Endometrial microvascular endothelial cells (primary cell): ENCODE measurements around the gene ACOT8. TPM values are rescaled to one million over a fixed set of nuclear protein-coding genes. Genes with fewer than 3 reads are reported as not detected.
"Not testable (repeated sequence)": the region's sequence is repeated elsewhere in the genome, so short reads cannot be mapped to it uniquely, and the experiment has no call there.

ENCODE experiments used
- in situ Hi-C: cut with HindIII; loops from 2 replicates; pipeline ENCODE4 v1.10.0; 2017; ENCODE audit warnings: low sequenced_read_pairs, low pct_unique_long_range_greater_than_20kb; ENCODE audit errors: inconsistent ontology term
- total RNA-seq: library from RNA; depleted of rRNA; stranded (reverse); fragments of >200 nt; gene quantifications from one replicate; pipeline ENCODE4 v1.2.3, GENCODE V29; 2015; ENCODE audit errors: inconsistent ontology term

ACOT8 gene
- total RNA-seq, 1 donor from 2014 or later = 75.9 TPM

DNA sequence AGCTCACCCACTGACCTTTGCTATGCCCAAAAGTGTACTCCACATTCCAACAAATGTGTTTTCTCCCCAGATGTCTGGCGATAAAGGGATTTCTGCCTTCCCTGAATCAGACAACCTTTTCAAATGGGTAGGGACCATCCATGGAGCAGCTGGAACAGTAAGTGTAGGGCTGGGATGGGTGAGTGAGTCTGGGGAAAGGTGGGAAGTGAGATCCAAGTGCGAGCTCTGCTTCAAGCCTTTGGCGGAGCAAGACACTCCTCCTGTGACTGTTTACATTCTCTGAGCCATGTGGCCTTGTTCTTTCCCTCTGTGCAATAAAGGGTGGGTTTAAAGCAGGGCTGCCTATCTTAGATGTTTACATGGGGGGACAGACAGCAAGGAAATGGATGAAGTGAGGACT is 42.9 kb downstream of the ACOT8 start:
- in situ Hi-C loops = loop anchor here (25.0 kb wide), 1 partner anchor 123 kb away; the partner anchor contains the start of gene PCIF1

DNA sequence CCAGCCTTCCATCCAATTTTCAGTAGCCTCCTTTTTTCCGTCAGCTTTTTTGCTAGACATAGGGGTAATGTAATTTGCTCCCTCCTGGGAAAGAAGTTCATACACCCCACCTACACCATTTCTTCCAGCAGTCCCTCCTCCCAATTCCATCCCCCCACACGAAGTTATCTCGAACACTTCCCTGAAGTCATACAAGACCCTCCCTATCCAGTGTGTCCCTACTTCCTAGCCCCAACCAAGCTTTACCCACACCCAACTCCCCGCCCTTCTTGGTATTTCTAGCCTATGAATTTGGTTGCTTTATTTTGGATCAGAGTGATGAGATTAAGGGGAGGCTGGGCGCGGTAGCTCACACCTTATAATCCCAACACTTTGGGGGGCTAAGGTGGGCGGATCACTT is 43.7 kb downstream of the ACOT8 start:
- in situ Hi-C loops = loop anchor here (25.0 kb wide), 1 partner anchor 124 kb away; the partner anchor contains the start of gene PCIF1

DNA sequence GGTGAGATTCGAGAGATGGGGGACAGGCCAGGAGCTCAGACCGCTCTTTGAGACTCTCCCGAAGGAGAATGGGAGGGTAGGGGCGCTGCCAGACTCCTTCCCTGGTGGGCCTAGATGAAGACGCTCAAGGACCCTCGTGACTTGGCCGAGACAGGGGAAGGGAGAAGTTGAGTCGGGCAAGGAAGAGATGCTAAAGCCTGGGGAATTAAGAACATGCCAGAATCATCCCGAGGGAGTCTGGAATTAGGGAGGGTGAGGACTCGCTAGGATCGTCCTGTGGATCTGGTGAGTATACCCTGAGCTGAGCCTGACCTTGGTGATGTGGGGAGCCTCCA is 44.2 kb downstream of the ACOT8 start:
- in situ Hi-C loops = loop anchor here (25.0 kb wide), 1 partner anchor 124 kb away; the partner anchor contains the start of gene PCIF1

DNA sequence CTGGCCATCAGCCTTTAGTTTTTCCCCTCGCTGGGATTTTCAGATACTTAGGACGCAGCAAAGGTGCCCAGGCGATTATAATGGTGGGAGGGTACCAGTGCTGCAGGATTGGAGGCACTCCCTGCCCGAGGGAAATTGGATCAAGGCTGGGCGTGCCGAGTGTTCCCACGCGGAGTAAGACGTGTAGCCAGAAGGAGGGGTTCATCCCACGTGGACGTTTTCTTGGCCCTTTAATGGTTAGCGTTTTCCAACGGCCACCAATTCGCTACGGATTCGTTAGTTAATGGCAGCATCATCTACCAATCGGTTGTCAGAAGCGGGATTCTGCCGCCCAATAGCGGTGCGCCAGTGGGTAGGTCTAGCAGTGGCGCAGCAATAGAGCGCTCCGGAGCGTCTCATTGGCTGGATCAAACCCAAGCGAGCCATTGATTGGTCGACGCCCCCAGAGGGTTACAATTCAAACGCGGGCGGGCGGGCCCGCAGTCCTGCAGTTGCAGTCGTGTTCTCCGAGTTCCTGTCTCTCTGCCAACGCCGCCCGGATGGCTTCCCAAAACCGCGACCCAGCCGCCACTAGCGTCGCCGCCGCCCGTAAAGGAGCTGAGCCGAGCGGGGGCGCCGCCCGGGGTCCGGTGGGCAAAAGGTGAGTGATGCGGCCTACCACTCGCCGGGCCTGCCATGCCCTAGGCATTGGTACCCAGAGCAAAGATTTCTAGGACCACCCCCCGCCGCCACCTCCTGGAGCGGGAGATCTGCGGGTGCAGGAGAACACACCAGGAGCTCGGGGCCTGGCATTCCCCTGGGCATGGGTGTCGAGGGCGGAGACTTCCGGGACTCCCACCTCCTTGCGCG is 44.8 kb downstream of the ACOT8 start, which contains the start of gene UBE2C:
Gene UBE2C (plus strand): TSS at position 488 of the 849 bp plus-strand sequence. CDS start 52 bp downstream, at position 540.
- in situ Hi-C loops = loop anchor here (25.0 kb wide), 1 partner anchor 125 kb away; the partner anchor contains the start of gene PCIF1

DNA sequence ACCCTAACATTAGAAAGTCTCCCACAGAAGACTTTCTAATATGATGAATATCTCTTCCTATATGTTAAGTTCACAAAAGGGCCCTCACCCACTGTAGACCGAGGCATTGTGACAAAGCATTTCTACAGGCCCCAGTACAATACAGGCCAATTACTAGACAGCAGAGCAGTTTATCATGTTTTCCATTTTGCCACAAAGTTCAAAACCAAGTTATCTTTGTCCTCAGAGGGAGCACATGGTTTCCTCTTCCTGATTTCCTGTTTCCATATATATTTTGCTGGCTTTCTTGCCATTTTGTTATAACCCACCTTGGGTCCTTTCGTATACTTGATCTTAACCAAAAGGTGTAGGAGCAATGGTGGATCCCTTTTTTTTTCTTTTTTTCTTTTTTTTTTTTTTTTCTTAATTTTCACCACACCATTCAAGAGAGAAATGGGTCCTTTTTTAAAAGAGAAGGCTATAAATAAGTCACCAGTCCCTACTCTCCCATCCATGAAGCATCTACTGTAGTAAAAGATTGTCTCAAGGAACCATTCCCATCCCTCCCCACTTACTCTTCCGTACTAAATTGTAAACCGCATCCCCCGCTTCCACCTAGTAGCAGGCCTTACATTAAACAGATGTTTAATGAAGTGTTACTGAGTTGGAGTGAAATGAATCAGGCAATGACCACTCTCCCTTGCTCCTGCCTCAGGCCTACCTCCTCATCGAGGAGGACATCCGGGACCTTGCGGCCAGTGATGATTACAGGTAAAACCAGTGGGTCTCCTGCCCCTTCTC is 46.8 kb downstream of the ACOT8 start:
- in situ Hi-C loops = loop anchor here (25.0 kb wide), 1 partner anchor 127 kb away; the partner anchor contains the start of gene PCIF1

DNA sequence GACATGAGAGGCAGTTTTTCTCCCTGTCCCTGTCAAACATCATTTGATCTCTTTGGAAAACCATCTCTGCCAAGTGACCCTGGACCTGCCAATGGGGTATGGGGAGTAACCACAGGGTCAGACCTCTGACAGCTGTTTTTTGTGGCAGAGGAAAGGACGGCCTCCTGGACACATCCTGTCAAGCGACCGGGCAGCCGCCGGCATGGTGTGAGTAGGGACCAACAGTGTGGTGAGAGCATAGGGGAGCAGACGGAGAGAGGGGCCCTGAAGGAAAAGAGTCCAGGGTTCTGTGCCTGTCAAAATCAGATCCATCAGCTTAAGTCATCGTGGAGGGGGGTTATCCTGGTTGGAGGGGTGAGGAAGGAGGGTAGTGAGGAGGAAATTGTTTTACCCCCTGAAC is 55.3 kb downstream of the ACOT8 start:
- in situ Hi-C loops = loop anchor here (25.0 kb wide), 1 partner anchor 135 kb away; the partner anchor contains the start of gene PCIF1

DNA sequence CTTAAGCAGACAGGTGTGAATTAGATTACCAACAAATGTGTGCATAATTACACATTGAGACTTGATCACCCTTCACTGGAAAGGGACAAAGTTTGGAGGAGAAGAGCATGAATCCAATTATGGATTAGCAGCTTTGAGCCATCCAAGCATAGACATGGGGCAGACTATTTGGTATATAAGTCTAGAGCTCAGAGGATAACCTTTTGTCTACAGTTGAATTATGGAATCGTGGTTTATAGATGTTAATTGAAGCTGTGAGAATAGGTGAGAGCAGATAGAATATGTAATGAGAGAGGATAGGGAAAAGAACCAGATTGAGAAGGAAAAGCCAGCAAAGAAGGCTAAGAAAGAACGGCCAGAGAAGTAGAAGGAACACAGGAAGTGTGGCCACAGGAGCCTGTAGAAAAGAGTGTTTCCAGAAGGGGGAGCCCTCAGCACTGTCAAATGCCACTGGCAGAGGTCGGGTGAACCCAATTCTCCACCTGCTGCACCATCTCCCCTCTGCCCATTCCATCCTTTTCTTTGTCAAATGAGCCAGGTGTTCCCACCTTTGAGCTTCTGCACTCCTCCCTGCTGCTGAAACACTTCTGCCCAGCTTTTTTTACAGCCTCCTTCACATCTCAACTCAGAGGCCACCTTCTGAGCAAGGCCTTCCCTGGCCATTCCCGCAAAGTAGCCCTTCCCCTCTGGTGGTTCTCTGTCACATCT is 58.1 kb downstream of the ACOT8 start:
- in situ Hi-C loops = no loop called here

DNA sequence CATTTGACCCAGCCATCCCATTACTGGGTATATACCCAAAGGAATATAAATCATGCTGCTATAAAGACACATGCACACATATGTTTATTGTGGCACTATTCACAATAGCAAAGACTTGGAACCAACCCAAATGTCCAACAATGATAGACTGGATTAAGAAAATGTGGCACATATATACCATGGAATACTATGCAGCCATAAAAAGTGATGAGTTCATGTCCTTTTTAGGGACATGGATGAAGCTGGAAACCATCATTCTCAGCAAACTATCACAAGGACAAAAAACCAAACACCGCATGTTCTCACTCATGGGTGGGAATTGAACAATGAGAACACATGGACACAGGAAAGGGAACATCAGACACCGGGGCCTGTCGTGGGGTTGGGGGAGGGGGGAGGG is 59.2 kb downstream of the ACOT8 start:
- in situ Hi-C loops = not testable (repeated sequence)

DNA sequence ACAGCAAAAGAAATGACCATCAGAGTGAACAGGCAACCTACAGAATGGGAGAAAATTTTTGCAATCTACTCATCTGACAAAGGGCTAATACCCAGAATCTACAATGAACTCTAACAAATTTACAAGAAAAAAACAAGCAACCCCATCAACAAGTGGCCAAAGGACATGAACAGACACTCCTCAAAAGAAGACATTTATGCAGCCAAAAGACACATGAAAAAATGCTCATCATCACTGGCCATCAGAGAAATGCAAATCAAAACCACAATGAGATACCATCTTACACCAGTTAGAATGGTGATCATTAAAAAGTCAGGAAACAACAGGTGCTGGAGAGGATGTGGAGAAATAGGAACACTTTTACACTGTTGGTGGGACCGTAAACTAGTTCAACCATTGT is 59.7 kb downstream of the ACOT8 start:
- in situ Hi-C loops = not testable (repeated sequence)

DNA sequence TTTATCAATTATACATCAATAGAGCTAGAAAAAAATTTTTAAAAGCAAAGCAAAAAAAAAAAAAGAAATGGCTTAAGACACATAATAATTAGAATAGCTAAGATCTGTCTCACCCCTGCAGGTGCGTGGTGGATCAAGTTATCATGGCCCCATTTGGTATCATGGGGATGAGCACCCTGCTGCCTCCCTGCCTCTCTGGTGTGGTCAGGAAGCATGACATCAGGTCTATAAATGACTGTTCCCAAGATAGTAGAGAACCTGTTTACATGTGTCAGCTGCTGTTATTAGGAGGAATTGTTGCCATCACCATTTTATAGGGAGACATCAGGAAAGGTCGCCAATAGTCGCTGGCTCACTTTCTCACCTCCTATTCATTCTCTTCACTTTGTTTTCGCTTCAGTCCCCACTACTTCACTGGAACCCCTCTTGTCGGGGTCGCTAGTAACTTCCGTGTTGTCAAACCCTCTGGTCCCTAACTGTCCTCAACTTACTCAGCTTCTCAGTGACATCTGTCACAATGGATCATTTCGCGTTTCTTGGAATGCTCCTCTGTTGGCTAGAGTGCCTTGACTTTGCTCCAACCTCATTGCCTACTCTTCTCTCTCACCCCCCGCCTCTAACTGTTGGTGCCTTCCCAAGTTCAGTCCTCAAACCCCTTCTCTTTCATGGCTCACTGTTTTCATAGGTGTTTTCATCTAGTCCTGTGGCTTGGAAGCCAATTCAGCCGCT is 60.7 kb downstream of the ACOT8 start:
- in situ Hi-C loops = no loop called here

DNA sequence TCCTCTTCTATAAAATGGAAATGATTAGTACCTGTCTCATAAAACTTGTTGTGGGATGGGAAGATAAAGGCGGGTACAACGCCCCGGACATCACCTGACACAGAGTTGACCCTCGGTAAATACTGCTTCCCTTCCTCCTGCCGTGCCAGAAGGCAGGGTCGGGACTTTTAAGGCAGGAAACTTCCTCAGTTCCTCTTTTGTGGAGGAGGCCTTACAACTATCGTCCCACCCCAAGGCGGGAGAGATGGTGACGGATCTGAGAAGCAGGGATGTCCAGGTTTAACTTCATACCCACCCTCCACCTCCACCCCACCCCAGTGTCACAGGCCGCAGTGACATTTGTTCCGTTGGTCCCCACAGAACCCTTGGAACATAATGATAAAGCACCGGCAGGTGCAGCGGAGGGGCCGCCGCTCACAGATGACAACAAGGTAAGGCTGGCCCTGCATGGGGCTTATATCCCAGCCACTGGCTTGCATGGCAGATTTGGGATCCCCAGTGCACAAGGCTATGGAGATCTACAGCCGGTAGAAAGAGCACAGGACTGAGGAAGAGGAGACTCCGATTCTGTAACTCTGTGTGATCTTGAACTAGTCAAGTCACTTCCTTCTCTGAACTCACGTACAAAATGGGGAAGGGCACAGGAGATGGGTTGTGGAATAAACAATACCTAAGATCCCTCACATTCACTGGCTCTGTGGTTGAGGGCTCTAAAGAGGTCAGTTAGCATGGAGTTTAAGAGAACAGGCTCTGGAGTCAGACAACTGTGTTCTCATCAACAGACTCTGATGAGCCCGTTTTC is 64.7 kb downstream of the ACOT8 start:
- in situ Hi-C loops = no loop called here

Other genes with a start within 250 kb of the ACOT8 start
- not detected for gene WFDC10A, start 227.7 kb downstream of the ACOT8 start, total RNA-seq
- not detected for gene WFDC9, start 226.1 kb downstream of the ACOT8 start, total RNA-seq
- not detected for gene WFDC11, start 187.2 kb downstream of the ACOT8 start, total RNA-seq
- not detected for gene WFDC13, start 155.4 kb downstream of the ACOT8 start, total RNA-seq
- gene WFDC10B, start 152.4 kb downstream of the ACOT8 start, total RNA-seq = not detected
- gene SPINT4, start 135.0 kb downstream of the ACOT8 start, total RNA-seq = not detected
- gene WFDC3, start 65.5 kb downstream of the ACOT8 start, total RNA-seq = 2.7 TPM
- gene DNTTIP1, start 65.4 kb downstream of the ACOT8 start, total RNA-seq = 33.9 TPM
- 110 TPM for gene UBE2C, start 44.7 kb downstream of the ACOT8 start, total RNA-seq
- not detected for gene TNNC2, start 30.1 kb downstream of the ACOT8 start, total RNA-seq
- 13.4 TPM for gene SNX21, start 23.6 kb downstream of the ACOT8 start, total RNA-seq
- 4.9 TPM for gene ZSWIM3, start 222 bp upstream of the ACOT8 start, total RNA-seq
- 10.0 TPM for gene ZSWIM1, start 23.8 kb upstream of the ACOT8 start, total RNA-seq
- gene SPATA25, start 30.2 kb upstream of the ACOT8 start, total RNA-seq = not detected
- 1.5 TPM for gene NEURL2, start 33.8 kb upstream of the ACOT8 start, total RNA-seq
- 113 TPM for gene CTSA, start 33.9 kb upstream of the ACOT8 start, total RNA-seq
- 3.0 TPM for gene PLTP, start 54.8 kb upstream of the ACOT8 start, total RNA-seq
- gene PCIF1, start 77.3 kb upstream of the ACOT8 start, total RNA-seq = 25.6 TPM
- 13.2 TPM for gene ZNF335, start 114.8 kb upstream of the ACOT8 start, total RNA-seq
- gene MMP9, start 151.5 kb upstream of the ACOT8 start, total RNA-seq = not detected
- gene SLC12A5, start 171.8 kb upstream of the ACOT8 start, total RNA-seq = not detected
- gene NCOA5, start 232.6 kb upstream of the ACOT8 start, total RNA-seq = 25.7 TPM